HG03060 (cell line): Measurements from ENCODE around the gene PLXND1.

Experiments
- ATAC-seq: cut with Tn5 transposase; IDR thresholded peaks from one replicate; pipeline ENCODE4 v1.9.1; 2021; ENCODE audit warnings: low read depth, moderate number of reproducible peaks; ENCODE audit not compliant: unreplicated experiment

Gene PLXND1

GRCh38 chr3:129567939-129568338, 38.5 kb downstream of the PLXND1 start:
- no peak for ATAC-seq

- ATAC-seq: no peak
Observed at GRCh38 chr3:129567176-129567705, 39.2 kb downstream of the PLXND1 start.

- ATAC-seq: no peak
Observed at GRCh38 chr3:129565902-129566301, 40.6 kb downstream of the PLXND1 start.

GRCh38 chr3:129564981-129565644, 41.4 kb downstream of the PLXND1 start:
- no peak for ATAC-seq

- no peak for ATAC-seq
Observed at GRCh38 chr3:129563850-129564535, 42.5 kb downstream of the PLXND1 start.

- no peak for ATAC-seq
Observed at GRCh38 chr3:129563332-129563731, 43.1 kb downstream of the PLXND1 start.

GRCh38 chr3:129562803-129563202, 43.7 kb downstream of the PLXND1 start:
- no peak for ATAC-seq

- ATAC-seq: no peak
Observed at GRCh38 chr3:129561619-129562248, 44.7 kb downstream of the PLXND1 start.

- ATAC-seq: no peak
Observed at GRCh38 chr3:129560911-129561594, 45.4 kb downstream of the PLXND1 start.

GRCh38 chr3:129560269-129560787, 46.1 kb downstream of the PLXND1 start:
- ATAC-seq: no peak

- no peak for ATAC-seq
Observed at GRCh38 chr3:129559565-129560079, 46.9 kb downstream of the PLXND1 start.

- no peak for ATAC-seq
Observed at GRCh38 chr3:129558772-129559564, 47.5 kb downstream of the PLXND1 start.

GRCh38 chr3:129558081-129558771, 48.2 kb downstream of the PLXND1 start:
- ATAC-seq: no peak

GRCh38 chr3:129557548-129557894, 49.0 kb downstream of the PLXND1 start:
- no peak for ATAC-seq

- ATAC-seq: no peak
Observed at GRCh38 chr3:129556890-129557547, 49.5 kb downstream of the PLXND1 start.

GRCh38 chr3:129556358-129556695, 50.1 kb downstream of the PLXND1 start:
- no peak for ATAC-seq

- ATAC-seq: no peak
Observed at GRCh38 chr3:129555616-129556357, 50.7 kb downstream of the PLXND1 start.

GRCh38 chr3:129555153-129555550, 51.3 kb downstream of the PLXND1 start:
- ATAC-seq: no peak
